HEK293 (cell line): ENCODE measurements around the gene LY6G6D.

Experiments used
- CTCF ChIA-PET: fragments of 350-600 bp; formaldehyde crosslinking; extraction: SDS; loops from one replicate; lab custom pipeline; 2021; ENCODE audit warnings: antibody characterized with exemption; lab: Yijun Ruan, JAX
- POLR2A ChIA-PET: fragments of 300-600 bp; formaldehyde crosslinking; extraction: SDS; loops from one replicate; lab custom pipeline; 2020; ENCODE audit warnings: antibody characterized with exemption, inconsistent platforms; lab: Yijun Ruan, JAX
- H3K27ac ChIP-seq: fragments of 200-500 bp; sonication (Bioruptor generic); 2 replicates; pipeline ENCODE4 v1.5.1; 2014; ENCODE audit warnings: low read depth, low read length, control low read depth, inconsistent platforms; ENCODE audit errors: extremely low read depth
- H3K36me3 ChIP-seq, 2 experiments: fragments of 200-500 bp in 1 of 2; sonication (Bioruptor generic) in 1 of 2; 1 replicate in 1 of 2; 2 replicates in 1 of 2; pipeline ENCODE4 v1.5.1; 2014 to 2017; ENCODE audit warnings: inconsistent platforms in 2 of 2, low read length in 2 of 2; ENCODE audit not compliant: control insufficient read depth in 2 of 2, insufficient read depth in 1 of 2
- H3K4me1 ChIP-seq: fragments of 200-500 bp; sonication (Bioruptor generic); 2 replicates; pipeline ENCODE4 v1.5.1; 2014; ENCODE audit warnings: mild to moderate bottlenecking, low read length, inconsistent platforms; ENCODE audit not compliant: control insufficient read depth, insufficient read depth
- H3K4me3 ChIP-seq: 2 replicates; pipeline ENCODE4 v1.5.1; 2011; ENCODE audit warnings: low read depth, mild to moderate bottlenecking, control low read depth, low read length, moderate library complexity
- H3K9me3 ChIP-seq: fragments of 200-500 bp; sonication (Bioruptor generic); 2 replicates; pipeline ENCODE4 v1.5.1; 2014; ENCODE audit warnings: low read depth, low read length, inconsistent platforms; ENCODE audit not compliant: control insufficient read depth, insufficient read depth
- BCL11B ChIP-seq: fragments of 450-650 bp; formaldehyde crosslinking; IDR thresholded peaks from 2 replicates; pipeline ENCODE4 v1.5.1; 2016; ENCODE audit warnings: low read depth, missing biosample characterization, missing genetic modification characterization
- GLI4 ChIP-seq: fragments of 450-650 bp; formaldehyde crosslinking; IDR thresholded peaks from 2 replicates; pipeline ENCODE4 v1.5.1; 2016; ENCODE audit warnings: missing biosample characterization, missing genetic modification characterization
- PRDM1 ChIP-seq: fragments of 450-650 bp; formaldehyde crosslinking; IDR thresholded peaks from 2 replicates; pipeline ENCODE4; 2016; ENCODE audit warnings: missing biosample characterization, missing genetic modification characterization
- WT1 ChIP-seq: fragments of 450-650 bp; formaldehyde crosslinking; IDR thresholded peaks from 2 replicates; pipeline ENCODE4 v1.5.1; 2016; ENCODE audit warnings: missing biosample characterization, missing genetic modification characterization
- ZBTB48 ChIP-seq: fragments of 450-650 bp; formaldehyde crosslinking; IDR thresholded peaks from 2 replicates; pipeline ENCODE4 v1.5.1; 2016; ENCODE audit warnings: missing biosample characterization, missing genetic modification characterization
- ZEB2 ChIP-seq: fragments of 450-650 bp; formaldehyde crosslinking; IDR thresholded peaks from 2 replicates; pipeline ENCODE4 v1.5.1; 2016; ENCODE audit warnings: missing biosample characterization, missing genetic modification characterization
- ZFHX2 ChIP-seq: fragments of 450-650 bp; formaldehyde crosslinking; conservative IDR thresholded peaks from 2 replicates; pipeline ENCODE4 v1.5.1; 2016; ENCODE audit warnings: missing biosample characterization, missing genetic modification characterization
- ZNF114 ChIP-seq: fragments of 450-650 bp; formaldehyde crosslinking; IDR thresholded peaks from 2 replicates; pipeline ENCODE4 v1.5.0; 2017; ENCODE audit warnings: missing biosample characterization, missing genetic modification characterization
- ZNF155 ChIP-seq: fragments of 450-650 bp; formaldehyde crosslinking; IDR thresholded peaks from 2 replicates; pipeline ENCODE4 v1.5.1; 2016; ENCODE audit warnings: missing biosample characterization, missing genetic modification characterization
- ZNF473 ChIP-seq: fragments of 450-650 bp; formaldehyde crosslinking; IDR thresholded peaks from 2 replicates; pipeline ENCODE4 v1.5.1; 2017; ENCODE audit warnings: missing biosample characterization, missing genetic modification characterization
- ZNF549 ChIP-seq: fragments of 450-650 bp; IDR thresholded peaks from 2 replicates; pipeline ENCODE4 v1.5.1; 2018; ENCODE audit warnings: missing biosample characterization, missing genetic modification characterization, mild to moderate bottlenecking, inconsistent platforms, moderate library complexity
- ZNF776 ChIP-seq: fragments of 450-650 bp; formaldehyde crosslinking; IDR thresholded peaks from 2 replicates; pipeline ENCODE4 v1.5.0; 2017; ENCODE audit warnings: missing biosample characterization, missing genetic modification characterization, borderline replicate concordance
- ZNF785 ChIP-seq: fragments of 450-650 bp; formaldehyde crosslinking; IDR thresholded peaks from 2 replicates; pipeline ENCODE4 v1.5.1; 2016; ENCODE audit warnings: missing biosample characterization, missing genetic modification characterization
- ZSCAN23 ChIP-seq: fragments of 450-650 bp; formaldehyde crosslinking; IDR thresholded peaks from 2 replicates; pipeline ENCODE4 v1.5.1; 2016; ENCODE audit warnings: missing biosample characterization, missing genetic modification characterization
- TF ChIP-seq, protein P1 (sequence below): fragments of 450-650 bp; formaldehyde crosslinking; IDR thresholded peaks from 2 replicates; pipeline ENCODE4 v1.5.1; 2017; ENCODE audit warnings: missing biosample characterization, missing genetic modification characterization
- TF ChIP-seq, protein P2 (sequence below): fragments of 450-650 bp; formaldehyde crosslinking; IDR thresholded peaks from 2 replicates; pipeline ENCODE4 v1.5.1; 2017; ENCODE audit warnings: missing biosample characterization, missing genetic modification characterization

Gene LY6G6D

DNA sequence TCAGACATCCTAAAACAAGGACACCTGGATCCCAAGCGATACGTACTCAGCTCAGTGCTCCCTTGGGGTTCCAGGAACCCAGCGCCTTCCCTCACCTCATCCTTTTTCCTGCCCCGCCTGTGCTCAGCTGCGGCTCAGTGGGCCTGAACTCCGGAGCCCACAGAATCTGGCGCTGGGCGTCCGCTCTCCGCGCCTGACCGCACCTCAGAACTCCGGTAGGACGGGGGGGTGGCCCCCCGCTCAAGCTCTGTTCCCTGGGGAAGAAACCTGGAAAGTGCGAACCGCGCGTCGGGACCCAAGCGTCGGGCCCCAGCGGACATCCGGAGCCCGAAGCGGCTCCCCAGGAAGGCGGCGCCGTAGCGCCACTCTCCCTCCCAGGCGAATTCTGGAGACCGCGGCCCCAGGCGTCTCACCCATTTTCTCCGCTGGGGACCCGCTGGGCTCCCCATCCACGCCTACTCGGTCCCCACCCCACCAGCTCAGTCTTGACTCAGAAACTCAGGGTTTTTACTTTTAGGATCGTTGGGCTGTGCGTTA is 33.9 kb upstream of the LY6G6D start:
- no peak for TF ChIP-seq ZNF155 (tag by site-specific recombination)
- TF ChIP-seq ZEB2 (tag by site-specific recombination) = peak; percentile 8; the same call in 1 of the 2 replicates
- TF ChIP-seq ZNF473 (tag by site-specific recombination) = no peak
- peak overlapping the region; percentile 27 for H3K4me3 ChIP-seq
- no peaks in the 10 kb centered on the region; the same call in 1 of the 2 replicates for H3K4me1 ChIP-seq
- H3K27ac ChIP-seq = no peak overlapping the region; the same call in 1 of the 2 replicates
- POLR2A ChIA-PET = interaction anchor here (0.6 to 2.1 kb wide), 13 partner anchors 9 to 271 kb away, joined by 3 to 15 read pairs (median 4); partner anchors contain the start of genes ABHD16A, CSNK2B, GPANK1 and HSPA1B
- CTCF ChIA-PET = interaction anchor here (0.6 to 2.3 kb wide), 26 partner anchors 9 to 553 kb away, joined by 3 to 24 read pairs (median 4); partner anchors contain the start of genes CSNK2B, LY6G6C and MSH5
- H3K9me3 ChIP-seq = no peaks in the 10 kb centered on the region
- peaks cover 0 to 7% of the 10 kb centered on the region in 2 experiments; a peak in 1 of 3 replicates for H3K36me3 ChIP-seq

DNA sequence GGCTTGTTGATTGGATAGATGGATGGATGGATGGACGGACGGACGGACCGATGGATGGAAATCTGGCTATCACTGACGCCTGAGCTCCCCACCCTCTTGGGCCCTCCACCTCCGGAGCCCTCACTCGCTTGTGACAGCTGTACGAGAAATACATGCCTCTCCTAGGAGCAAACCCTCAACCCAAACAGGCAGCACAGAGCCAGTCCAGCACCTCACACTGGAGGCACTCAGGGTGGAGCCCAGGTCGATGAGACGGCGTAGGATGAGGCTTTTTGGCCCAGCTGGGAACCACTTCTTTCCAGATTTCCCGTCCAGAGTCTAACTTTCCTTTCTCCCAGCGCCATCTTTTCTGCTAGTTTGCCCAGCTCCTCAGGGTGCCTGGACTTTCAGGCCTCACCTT is 31.6 kb upstream of the LY6G6D start:
- ChIA-PET CTCF (interaction anchor here (0.6 to 0.7 kb wide), 2 partner anchors 9 to 11 kb away, joined by 3 read pairs; no protein-coding TSS in a partner anchor), POLR2A (interaction anchor here (1.3 to 2.0 kb wide), 4 partner anchors 10 to 144 kb away, joined by 3 to 10 read pairs (median 5); partner anchors contain the start of genes ABHD16A, HSPA1B and LSM2)
- peaks cover 0 to 31% of the 10 kb centered on the region in 2 experiments; a peak in 1 of 3 replicates for H3K36me3 ChIP-seq
- no peak overlapping the region for H3K27ac ChIP-seq
- no peaks in the 10 kb centered on the region for H3K9me3 ChIP-seq
- no peak overlapping the region for H3K4me3 ChIP-seq
- no peaks in the 10 kb centered on the region; the same call in 1 of the 2 replicates for H3K4me1 ChIP-seq
- no peak for TF ChIP-seq ZSCAN23 (tag by site-specific recombination)

DNA sequence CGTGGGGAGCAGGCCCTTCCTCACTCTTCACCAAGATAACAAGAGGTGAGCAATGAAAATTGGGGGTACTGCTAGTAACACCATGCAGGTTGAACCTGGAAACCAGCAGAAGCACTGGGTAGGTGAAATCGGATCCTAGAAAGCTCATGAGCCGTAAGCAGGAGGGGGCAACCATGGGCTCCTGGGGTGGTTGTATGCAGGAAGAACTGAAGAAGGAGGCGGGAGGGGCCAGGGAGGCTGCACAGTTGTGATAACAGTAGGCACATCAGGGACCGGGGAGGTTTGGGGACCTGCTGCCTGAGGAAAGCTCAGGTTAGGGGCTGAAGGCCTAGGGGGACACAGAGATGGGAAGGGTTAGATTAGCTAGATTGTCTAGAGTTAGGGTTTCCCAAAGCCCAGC is 28.7 kb upstream of the LY6G6D start:
- Histone ChIP-seq H3K36me3 (peaks cover 0 to 54% of the 10 kb centered on the region in 2 experiments; a peak in 1 of 3 replicates), H3K4me3 (no peak overlapping the region), H3K27ac (no peak overlapping the region)
- TF ChIP-seq ZBTB48 (tag by site-specific recombination) (0 out of 2 replicates have a peak, but pooled peaks have one; percentile 53), PRDM1 (no peak)
- TF ChIP-seq, all 188 proteins: peak for 1
- no peaks in the 10 kb centered on the region for H3K9me3 ChIP-seq
- H3K4me1 ChIP-seq = no peaks in the 10 kb centered on the region
- CTCF ChIA-PET = interaction anchor here (0.6 to 1.2 kb wide), 3 partner anchors 83 to 364 kb away, joined by 3 to 10 read pairs (median 3); no protein-coding TSS in a partner anchor
- POLR2A ChIA-PET = interaction anchor here (0.6 to 1.4 kb wide), 2 partner anchors 141 to 164 kb away, joined by 4 read pairs; partner anchors contain the start of gene HSPA1B

DNA sequence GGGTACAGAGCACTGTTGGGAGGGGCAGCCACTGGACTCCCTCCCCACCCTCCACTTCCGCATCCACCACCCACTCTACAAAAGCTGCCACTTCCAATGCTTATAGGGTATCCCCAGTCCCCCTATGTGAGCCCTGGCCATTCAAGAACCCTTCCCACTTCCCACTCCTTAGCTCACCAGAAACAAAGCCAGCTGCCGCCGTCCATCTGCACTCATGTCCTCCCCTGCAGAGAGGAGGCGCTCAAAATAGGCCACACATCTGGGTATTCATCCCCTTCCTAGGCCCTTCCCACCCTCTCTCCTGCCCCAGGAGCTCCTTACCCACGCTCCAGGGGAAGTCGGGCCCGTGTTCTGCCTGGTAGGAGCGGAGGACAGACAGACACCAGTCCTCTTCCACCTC is 27.8 kb upstream of the LY6G6D start:
- no peak for TF ChIP-seq ZFHX2
- no peak for TF ChIP-seq WT1 (tag by site-specific recombination)
- no peak for TF ChIP-seq BCL11B (tag by site-specific recombination)
- no peak for TF ChIP-seq ZNF114
- no peak for TF ChIP-seq GLI4 (tag by site-specific recombination)
- no peak for TF ChIP-seq ZNF785 (tag by site-specific recombination)
- no peak for TF ChIP-seq ZNF549 (tag by site-specific recombination)
- TF ChIP-seq, protein P1, sequence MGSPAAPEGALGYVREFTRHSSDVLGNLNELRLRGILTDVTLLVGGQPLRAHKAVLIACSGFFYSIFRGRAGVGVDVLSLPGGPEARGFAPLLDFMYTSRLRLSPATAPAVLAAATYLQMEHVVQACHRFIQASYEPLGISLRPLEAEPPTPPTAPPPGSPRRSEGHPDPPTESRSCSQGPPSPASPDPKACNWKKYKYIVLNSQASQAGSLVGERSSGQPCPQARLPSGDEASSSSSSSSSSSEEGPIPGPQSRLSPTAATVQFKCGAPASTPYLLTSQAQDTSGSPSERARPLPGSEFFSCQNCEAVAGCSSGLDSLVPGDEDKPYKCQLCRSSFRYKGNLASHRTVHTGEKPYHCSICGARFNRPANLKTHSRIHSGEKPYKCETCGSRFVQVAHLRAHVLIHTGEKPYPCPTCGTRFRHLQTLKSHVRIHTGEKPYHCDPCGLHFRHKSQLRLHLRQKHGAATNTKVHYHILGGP (tag by site-specific recombination) = no peak
- TF ChIP-seq, protein P2, sequence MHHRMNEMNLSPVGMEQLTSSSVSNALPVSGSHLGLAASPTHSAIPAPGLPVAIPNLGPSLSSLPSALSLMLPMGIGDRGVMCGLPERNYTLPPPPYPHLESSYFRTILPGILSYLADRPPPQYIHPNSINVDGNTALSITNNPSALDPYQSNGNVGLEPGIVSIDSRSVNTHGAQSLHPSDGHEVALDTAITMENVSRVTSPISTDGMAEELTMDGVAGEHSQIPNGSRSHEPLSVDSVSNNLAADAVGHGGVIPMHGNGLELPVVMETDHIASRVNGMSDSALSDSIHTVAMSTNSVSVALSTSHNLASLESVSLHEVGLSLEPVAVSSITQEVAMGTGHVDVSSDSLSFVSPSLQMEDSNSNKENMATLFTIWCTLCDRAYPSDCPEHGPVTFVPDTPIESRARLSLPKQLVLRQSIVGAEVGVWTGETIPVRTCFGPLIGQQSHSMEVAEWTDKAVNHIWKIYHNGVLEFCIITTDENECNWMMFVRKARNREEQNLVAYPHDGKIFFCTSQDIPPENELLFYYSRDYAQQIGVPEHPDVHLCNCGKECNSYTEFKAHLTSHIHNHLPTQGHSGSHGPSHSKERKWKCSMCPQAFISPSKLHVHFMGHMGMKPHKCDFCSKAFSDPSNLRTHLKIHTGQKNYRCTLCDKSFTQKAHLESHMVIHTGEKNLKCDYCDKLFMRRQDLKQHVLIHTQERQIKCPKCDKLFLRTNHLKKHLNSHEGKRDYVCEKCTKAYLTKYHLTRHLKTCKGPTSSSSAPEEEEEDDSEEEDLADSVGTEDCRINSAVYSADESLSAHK (tag by site-specific recombination) = no peak
- no peak for TF ChIP-seq ZNF776 (tag by site-specific recombination)
- H3K4me3 ChIP-seq = no peak overlapping the region
- ChIA-PET POLR2A (interaction anchor here (0.5 to 1.4 kb wide), 6 partner anchors 16 to 441 kb away, joined by 3 to 10 read pairs (median 4); partner anchors contain the start of genes ABHD16A, ATF6B and HSPA1B), CTCF (interaction anchor here (0.6 kb wide), 1 partner anchor 22 kb away, joined by 3 read pairs; the partner anchor contains the start of gene GPANK1)
- no peak overlapping the region for H3K27ac ChIP-seq
- H3K4me1 ChIP-seq = no peaks in the 10 kb centered on the region
- no peaks in the 10 kb centered on the region for H3K9me3 ChIP-seq
- peaks cover 0 to 60% of the 10 kb centered on the region in 2 experiments; a peak in 1 of 3 replicates for H3K36me3 ChIP-seq
